Ovary (tissue), 10 donors: ENCODE results near the gene RFFL. TPM values are rescaled to one million over a fixed set of nuclear protein-coding genes. Genes with fewer than 3 reads are reported as not detected.
A peak's percentile ranks its signal among the peaks of the same experiment; 100 is the strongest.
"Not testable (repeated sequence)": the region's sequence is repeated elsewhere in the genome, so short reads cannot be mapped to it uniquely, and the experiment has no call there.

Experiments
- DNase-seq, 5 donors: peaks; one replicate each; pipeline ENCODE4 v3.0.0-alpha.2; 2019 to 2020
- H3K27ac ChIP-seq, 2 donors: fragments of 200-600 bp; one replicate each; pipeline versions ENCODE4 v1.5.1 to v1.8.0; 2019 to 2022
- H3K27me3 ChIP-seq: fragments of 200-600 bp; one replicate; pipeline ENCODE4 v1.8.0; 2022
- H3K36me3 ChIP-seq: fragments of 200-600 bp; sonication (generic); one replicate; pipeline ENCODE4 v1.5.1; 2019
- H3K4me1 ChIP-seq: one replicate; pipeline ENCODE4 v1.8.1; 2013; ENCODE audit warnings: mild to moderate bottlenecking, moderate library complexity; ENCODE audit not compliant: insufficient read depth
- H3K4me3 ChIP-seq: fragments of 200-600 bp; sonication (generic); one replicate; pipeline ENCODE4 v1.5.1; 2017
- H3K9me3 ChIP-seq, 2 donors: fragments of 200-600 bp in 1 of 2; sonication (generic) in 1 of 2; one replicate each; pipeline versions ENCODE4 v1.5.1 to v1.8.1; 2013 to 2019; ENCODE audit warnings: mild to moderate bottlenecking in 1 of 2, moderate library complexity in 1 of 2
- EP300 ChIP-seq: sonication (generic); formaldehyde crosslinking; IDR thresholded peaks from one replicate; pipeline ENCODE4 v1.6.1; 2017; ENCODE audit warnings: antibody characterized with exemption
- POLR2A ChIP-seq: fragments of 450-650 bp; IDR thresholded peaks from one replicate; pipeline ENCODE4 v1.6.1; 2017; ENCODE audit warnings: antibody characterized with exemption, mild to moderate bottlenecking, moderate library complexity
- WGBS, 3 donors: extraction: QIAGEN DNeasy Blood & Tissue Kit in 1 of 3; methylation state at CpG; one replicate each; pipeline versions ENCODE4 v1.1.5 to v1.1.7; 2013 to 2017; 5-methylcytosine and 5-hydroxymethylcytosine counted together
- intact Hi-C, 4 donors: fragments of 100-400 bp; cut with DNase I; formaldehyde crosslinking; loops; one replicate each; pipeline versions ENCODE4 v1.11.0 to v1.15.1; 2022 to 2023
- long read RNA-seq, 3 donors: library from polyadenylated mRNA in 2 of 3; unstranded in 2 of 3; transcript quantifications; one replicate each; pipeline ENCODE4 v2.0.0 and lab custom pipeline, GENCODE V29; 2021 to 2026
- polyA plus RNA-seq, 2 donors: library from polyadenylated mRNA; stranded (reverse); fragments of 200-250 nt in 1 of 2; fragments of 350-450 nt in 1 of 2; fragmentation: Illumina TruSeq in 1 of 2; extraction: RNeasy Lipid Tissue Mini Kit (QIAGEN cat#74804) in 1 of 2; gene quantifications; one replicate each; pipeline ENCODE4 v1.2.3, GENCODE V29; 2013 to 2014
- total RNA-seq, 7 donors: library from RNA; depleted of rRNA in 2 of 7; stranded (reverse); fragments of >200 nt in 2 of 7; fragmentation: NEBNext Ultra II Directional in 3 of 7; extraction: Animal tissue kit (Norgen Biotek cat#: 25700) in 3 of 7; gene quantifications; one replicate each; pipeline versions ENCODE4 v1.1.0 to v1.2.4, GENCODE V29; 2016 to 2023
- TF ChIP-seq, protein P1 (sequence below), 3 donors: fragments of 450-650 bp in 2 of 3; fragments of 200-600 bp in 1 of 3; IDR thresholded peaks; one replicate each; pipeline versions ENCODE4 v1.5.1 to v1.8.0; 2016 to 2022; ENCODE audit warnings: antibody characterized with exemption in 3 of 3, mild to moderate bottlenecking in 1 of 3
- donor health status: DM: no; HTN: no; CAD: no; lungs with moderate emphysema.
- donor health status: DM: no; HTN: no; CAD: no.
- donor health status: Bipolar disorder and iron deficiency.
- donor health status: DM: yes; HTN: yes; CAD: no.
- donor health status: DM: no; HTN: no; CAD: no.
- donor health status: DM: yes; HTN: yes; CAD: no.

The RFFL gene, protein sequence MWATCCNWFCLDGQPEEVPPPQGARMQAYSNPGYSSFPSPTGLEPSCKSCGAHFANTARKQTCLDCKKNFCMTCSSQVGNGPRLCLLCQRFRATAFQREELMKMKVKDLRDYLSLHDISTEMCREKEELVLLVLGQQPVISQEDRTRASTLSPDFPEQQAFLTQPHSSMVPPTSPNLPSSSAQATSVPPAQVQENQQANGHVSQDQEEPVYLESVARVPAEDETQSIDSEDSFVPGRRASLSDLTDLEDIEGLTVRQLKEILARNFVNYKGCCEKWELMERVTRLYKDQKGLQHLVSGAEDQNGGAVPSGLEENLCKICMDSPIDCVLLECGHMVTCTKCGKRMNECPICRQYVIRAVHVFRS
- total RNA-seq (10 to 100 TPM; 10.4 to 23.9 (median 18.8) TPM), polyA plus RNA-seq (1 to 10 TPM; 6.3 to 9.8 TPM)
- long read RNA-seq, donor 1, full-length matches to known transcripts, result 5 of 14 reads
- long read RNA-seq, donor 1, partial matches to known transcripts, result 1 of 14 reads
- long read RNA-seq, donor 1, other reads (novel, unspliced or antisense), result 8 of 14 reads
- long read RNA-seq, donor 2, full-length matches to known transcripts, result 3 of 8 reads
- long read RNA-seq, donor 2, partial matches to known transcripts, result 5 of 8 reads
- long read RNA-seq, donor 2, other reads (novel, unspliced or antisense), result 0 of 8 reads
- long read RNA-seq, donor 3, full-length matches to known transcripts, result 14 of 22 reads
- long read RNA-seq, donor 3, partial matches to known transcripts, result 1 of 22 reads
- long read RNA-seq, donor 3, other reads (novel, unspliced or antisense), result 7 of 22 reads

DNA sequence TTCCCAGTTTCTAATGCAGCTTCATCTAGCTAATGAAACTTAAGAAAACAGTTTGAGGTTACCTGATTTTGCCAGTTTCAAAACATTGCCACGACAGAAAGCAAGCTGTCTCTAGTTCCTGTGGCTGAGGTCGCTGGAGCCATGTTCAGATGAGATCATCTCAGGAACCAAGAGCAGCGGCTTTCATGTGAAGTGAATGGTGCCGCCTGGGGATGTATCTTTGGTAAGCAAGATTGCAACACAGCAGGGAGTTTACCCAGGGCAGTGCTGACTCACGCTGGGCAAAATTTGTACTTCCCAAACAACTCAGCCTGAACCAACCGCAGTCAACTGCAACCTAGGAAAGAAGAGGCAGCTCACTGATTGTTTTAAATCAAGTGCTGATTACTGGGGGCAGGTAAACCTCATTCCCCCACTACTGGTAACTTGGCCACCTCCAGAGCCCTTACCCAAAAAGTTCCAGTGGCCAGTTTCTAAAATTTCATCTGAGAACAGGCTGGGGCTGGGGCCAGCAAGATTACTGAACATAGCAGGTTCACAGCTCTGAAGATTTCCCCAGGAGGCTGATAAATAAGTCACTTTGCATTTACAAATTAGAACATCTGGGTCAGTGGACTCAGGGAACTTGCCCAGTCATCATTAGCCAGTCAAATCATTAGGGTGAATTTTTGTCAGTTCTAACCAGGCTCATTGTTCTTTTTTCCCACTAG is at the start of gene RFFL:
Gene RFFL (minus strand): TSS at position 194 of the 710 bp plus-strand sequence. CDS start 37,154 bp downstream, outside the sequence.
- intact Hi-C loops, result loop anchor here in 1 of 4 donors (10.0 kb wide), 1 partner anchor 49 kb away; no protein-coding TSS in a partner anchor
- TF ChIP-seq, protein P1, sequence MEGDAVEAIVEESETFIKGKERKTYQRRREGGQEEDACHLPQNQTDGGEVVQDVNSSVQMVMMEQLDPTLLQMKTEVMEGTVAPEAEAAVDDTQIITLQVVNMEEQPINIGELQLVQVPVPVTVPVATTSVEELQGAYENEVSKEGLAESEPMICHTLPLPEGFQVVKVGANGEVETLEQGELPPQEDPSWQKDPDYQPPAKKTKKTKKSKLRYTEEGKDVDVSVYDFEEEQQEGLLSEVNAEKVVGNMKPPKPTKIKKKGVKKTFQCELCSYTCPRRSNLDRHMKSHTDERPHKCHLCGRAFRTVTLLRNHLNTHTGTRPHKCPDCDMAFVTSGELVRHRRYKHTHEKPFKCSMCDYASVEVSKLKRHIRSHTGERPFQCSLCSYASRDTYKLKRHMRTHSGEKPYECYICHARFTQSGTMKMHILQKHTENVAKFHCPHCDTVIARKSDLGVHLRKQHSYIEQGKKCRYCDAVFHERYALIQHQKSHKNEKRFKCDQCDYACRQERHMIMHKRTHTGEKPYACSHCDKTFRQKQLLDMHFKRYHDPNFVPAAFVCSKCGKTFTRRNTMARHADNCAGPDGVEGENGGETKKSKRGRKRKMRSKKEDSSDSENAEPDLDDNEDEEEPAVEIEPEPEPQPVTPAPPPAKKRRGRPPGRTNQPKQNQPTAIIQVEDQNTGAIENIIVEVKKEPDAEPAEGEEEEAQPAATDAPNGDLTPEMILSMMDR (IDR thresholded peaks at IDR 0.05), result no peak
- TF ChIP-seq POLR2A (peak; percentile 19), EP300 (no peak)
- Histone ChIP-seq H3K4me3 (peak within 1 kb of the TSS; percentile 5), H3K9me3 (no peaks in the 10 kb centered on the region), H3K36me3 (no peaks in the 10 kb centered on the region), H3K4me1 (no peaks in the 10 kb centered on the region), H3K27ac (peak within 1 kb of the TSS in 1 of 2 donors; percentile 49), H3K27me3 (no peaks in the 10 kb centered on the region)
- peak; percentile 61 to 85 (median 70) for DNase-seq
- 25 to 58% (median 36%) methylated on average over 6 of the region's 6 CpGs for WGBS, 3 donors

DNA sequence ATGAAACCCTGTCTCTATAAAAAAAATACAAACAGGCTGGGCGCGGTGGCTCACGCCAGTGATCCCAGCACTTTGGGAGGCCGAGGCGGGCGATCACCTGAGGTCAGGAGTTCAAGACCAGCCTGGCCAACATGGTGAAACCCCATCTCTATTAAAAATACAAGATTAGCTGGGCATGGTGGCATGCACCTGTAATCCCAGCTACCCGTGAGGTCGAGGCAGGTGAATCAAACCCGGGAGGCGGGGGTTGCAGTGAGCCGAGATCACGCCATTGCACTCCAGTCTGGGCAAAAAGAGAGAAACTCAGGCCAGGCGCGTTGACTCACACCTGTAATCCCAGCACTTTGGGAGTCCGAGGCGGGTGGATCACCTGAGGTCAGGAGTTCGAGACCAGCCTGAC is 47.3 kb upstream of the RFFL start:
- not testable (repeated sequence) for H3K27me3 ChIP-seq, H3K9me3 ChIP-seq, H3K4me3 ChIP-seq, H3K36me3 ChIP-seq, H3K27ac ChIP-seq, H3K4me1 ChIP-seq, DNase-seq
- intact Hi-C loops, result loop anchor here in 2 of 4 donors (10.0 kb wide), 2 partner anchors 686 to 856 kb away; partner anchors contain the start of gene CCL2 (in 1 of the 2)
- 94 to 98% (median 95%) methylated on average over 17 of the region's 17 CpGs for WGBS, 3 donors

DNA sequence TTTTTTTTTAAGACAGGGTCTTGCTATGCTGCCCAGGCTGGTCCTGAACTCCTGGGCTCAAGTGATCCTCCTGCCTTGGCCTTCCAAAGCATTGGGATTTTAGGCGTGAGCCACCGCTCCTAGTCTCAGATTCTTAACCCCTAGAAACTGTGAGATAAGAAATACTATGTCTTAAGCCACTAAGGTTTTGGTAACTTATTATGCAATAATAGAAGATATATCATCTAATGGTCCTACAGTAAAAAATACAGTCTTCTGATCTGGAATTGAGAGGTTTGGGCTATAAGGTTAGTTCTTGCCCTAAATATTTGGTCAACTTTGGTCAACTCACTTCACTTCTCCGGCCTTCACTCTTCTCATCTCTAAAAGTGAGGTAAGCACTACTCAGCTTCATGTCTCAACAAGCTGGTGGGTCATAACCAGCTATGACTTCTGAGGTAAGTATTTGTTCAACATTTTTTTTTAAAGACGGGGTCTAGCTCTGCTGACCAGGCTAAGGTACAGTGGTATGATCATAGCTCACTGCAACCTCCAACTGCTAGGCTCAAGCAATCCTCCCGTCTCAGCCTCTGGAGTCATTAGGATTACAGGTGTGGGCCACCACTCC is 41.4 kb upstream of the RFFL start:
- no peaks in the 10 kb centered on the region for H3K27me3 ChIP-seq
- no peak for DNase-seq
- H3K27ac ChIP-seq, result no peak overlapping the region
- no peaks in the 10 kb centered on the region for H3K36me3 ChIP-seq
- no peak overlapping the region for H3K4me3 ChIP-seq
- H3K4me1 ChIP-seq, result no peaks in the 10 kb centered on the region
- intact Hi-C loops, result no loop called here
- no peaks in the 10 kb centered on the region for H3K9me3 ChIP-seq
- 96% methylated on average over 5 of the region's 5 CpGs for WGBS, 3 donors
- TF ChIP-seq POLR2A (no peak), EP300 (no peak)
- TF ChIP-seq, protein P1 (IDR thresholded peaks at IDR 0.05), result no peak

DNA sequence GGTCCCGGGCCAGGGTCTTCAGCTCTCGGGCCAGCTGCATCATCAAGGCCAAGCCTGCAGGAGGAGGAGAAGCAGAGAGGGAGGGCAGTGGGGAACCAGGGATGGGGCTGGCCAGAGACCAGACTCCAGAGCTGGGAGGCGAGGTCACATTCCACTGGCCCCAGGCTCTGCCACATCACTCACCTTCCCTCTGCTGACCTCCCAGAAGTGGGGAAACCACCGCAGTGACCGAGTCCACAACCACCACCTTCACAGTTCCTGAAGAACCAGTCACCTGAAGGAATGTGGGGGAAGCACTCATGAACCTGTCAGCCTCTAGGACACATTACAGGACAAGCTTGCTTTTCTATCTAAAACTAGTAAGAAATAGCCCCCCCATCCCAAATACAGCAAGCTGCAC is 39.8 kb upstream of the RFFL start:
- H3K4me1 ChIP-seq, result no peaks in the 10 kb centered on the region
- WGBS, 3 donors, result 60 to 81% (median 61%) methylated on average over 5 of the region's 5 CpGs
- DNase-seq, result no peak
- H3K36me3 ChIP-seq, result no peaks in the 10 kb centered on the region
- H3K27ac ChIP-seq, result no peak overlapping the region
- intact Hi-C loops, result no loop called here
- no peak overlapping the region for H3K4me3 ChIP-seq
- H3K27me3 ChIP-seq, result no peaks in the 10 kb centered on the region
- TF ChIP-seq, protein P1 (IDR thresholded peaks at IDR 0.05), result no peak
- no peak for TF ChIP-seq EP300
- no peak for TF ChIP-seq POLR2A
- H3K9me3 ChIP-seq, result no peaks in the 10 kb centered on the region
